ENCODE measurements around the gene AKAP17A. TPM values are rescaled to one million over a fixed set of nuclear protein-coding genes. Genes with fewer than 3 reads are reported as not detected.

The AKAP17A gene
- total and polyA plus RNA-seq, 9 of the 15 experiments (the other 6 are each of a cell fraction or from before 2014, with no cell fraction given), result 1.2 to 29.5 (median 8.2) TPM

DNA sequence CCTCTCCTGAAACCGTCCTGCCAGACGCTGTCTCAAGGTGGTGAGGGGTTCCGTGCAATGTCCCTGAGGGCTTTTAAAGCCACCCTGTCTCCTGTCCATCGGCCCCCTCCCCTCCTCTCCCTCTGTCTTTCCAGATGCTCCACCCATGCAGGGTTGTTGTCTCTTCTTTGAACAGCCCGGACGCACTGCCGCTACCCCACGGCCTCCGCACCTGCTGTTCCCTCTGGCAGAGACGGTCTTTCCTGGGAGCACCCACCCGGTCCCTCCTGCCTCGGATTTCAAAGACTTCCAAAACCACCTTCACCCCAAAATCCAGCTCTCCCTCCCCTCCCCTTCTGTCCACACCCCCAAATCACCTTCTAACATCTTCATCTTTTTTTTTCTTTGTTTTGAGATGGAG, 19.3 kb downstream of the AKAP17A start:
- ChIA-PET CTCF (ENCODE audit: low intra/inter-chr PET ratio) (no interaction called here), POLR2A (no interaction called here)
- no peaks in the 10 kb centered on the region for H3K9me1 ChIP-seq (ENCODE audit: control insufficient read depth, insufficient read depth, low read length)
- DNase-seq (ENCODE audit: extremely low read depth in 1 of 4, low spot score in 3 of 4), result no peak
- no peaks in the 10 kb centered on the region for H3K79me2 ChIP-seq (ENCODE audit: control insufficient read depth, insufficient read depth, low read length)
- in situ Hi-C loops (cut with MboI), result no loop called here
- ATAC-seq, result no peak
- no peak overlapping the region for H3K4me3 ChIP-seq
- no peak for FAIRE-seq
- no TSS peak for BruUV-seq (replicated peaks)
- H4K20me1 ChIP-seq (replicated peaks; ENCODE audit: control insufficient read depth, insufficient read depth, low read length), result no peaks in the 10 kb centered on the region
- no peak for TF ChIP-seq DNMT1 (IDR thresholded peaks at IDR 0.05)
- TF ChIP-seq CCAR2 (IDR thresholded peaks at IDR 0.05; ENCODE audit: low read depth, low read length), result no peak
- TF ChIP-seq STAT5A (IDR thresholded peaks at IDR 0.05; ENCODE audit: borderline replicate concordance, low read length), result no peak
- no peak for TF ChIP-seq ZNF584 (CRISPR knock-in tag; IDR thresholded peaks at IDR 0.05; ENCODE audit: low read depth)
- TF ChIP-seq EP400 (IDR thresholded peaks at IDR 0.05), result no peak
- TF ChIP-seq, protein P1, sequence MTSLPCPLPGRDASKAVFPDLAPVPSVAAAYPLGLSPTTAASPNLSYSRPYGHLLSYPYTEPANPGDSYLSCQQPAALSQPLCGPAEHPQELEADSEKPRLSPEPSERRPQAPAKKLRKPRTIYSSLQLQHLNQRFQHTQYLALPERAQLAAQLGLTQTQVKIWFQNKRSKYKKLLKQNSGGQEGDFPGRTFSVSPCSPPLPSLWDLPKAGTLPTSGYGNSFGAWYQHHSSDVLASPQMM (CRISPR knock-in tag; IDR thresholded peaks at IDR 0.05), result no peak
- TF ChIP-seq CREB3 (tag; conservative IDR thresholded peaks at IDR 0.05; ENCODE audit: low read depth), result no peak
- TF ChIP-seq ZNF121 (CRISPR knock-in tag; conservative IDR thresholded peaks at IDR 0.05), result no peak
- no peak for TF ChIP-seq MECOM (CRISPR knock-in tag; IDR thresholded peaks at IDR 0.05)
- no peak overlapping the region for H2AFZ ChIP-seq (ENCODE audit: low read depth, low read length)
- no peak overlapping the region for H3K4me2 ChIP-seq (ENCODE audit: insufficient read depth, low read length)
- H3K9ac ChIP-seq (ENCODE audit: insufficient read depth in 1 of 2, low read depth in 2 of 2, low read length in 2 of 2), result no peak overlapping the region
- peaks cover 0 to 6% of the 10 kb centered on the region in 2 experiments; a peak in 1 of 5 replicates for H3K4me1 ChIP-seq (replicated peaks in 1 of 2; ENCODE audit: control insufficient read depth in 2 of 2, insufficient read depth in 2 of 2, low read length in 2 of 2)
- intact Hi-C loops (cut with micrococcal nuclease), result no loop called here
- no peaks in the 10 kb centered on the region for H3K9me3 ChIP-seq (replicated peaks; ENCODE audit: control insufficient read depth, insufficient read depth, low read depth, low read length)
- no peak overlapping the region for H3K27ac ChIP-seq (ENCODE audit: extremely low read depth, low read depth, low read length)
- H3K36me3 ChIP-seq (ENCODE audit: control insufficient read depth, insufficient read depth, low read length), result no peaks in the 10 kb centered on the region
- H3K27me3 ChIP-seq (ENCODE audit: control insufficient read depth in 2 of 2, insufficient read depth in 2 of 2, low read length in 2 of 2), result peaks cover 0 to 10% of the 10 kb centered on the region in 2 experiments; a peak in 2 of 5 replicates
- WGBS (ENCODE audit: insufficient coverage, low coverage, missing lambda C conversion rate), result 33% methylated on average over 6 of the region's 12 CpGs
